Measurements from ENCODE around the gene TAS2R19. TPM values are rescaled to one million over a fixed set of nuclear protein-coding genes. Genes with fewer than 3 reads are reported as not detected.
A peak's percentile ranks its signal among the peaks of the same experiment; 100 is the strongest.

The TAS2R19 gene
- total RNA-seq, 4 donors from 2014 or later: 3.2 to 14.9 (median 8.2) TPM

DNA sequence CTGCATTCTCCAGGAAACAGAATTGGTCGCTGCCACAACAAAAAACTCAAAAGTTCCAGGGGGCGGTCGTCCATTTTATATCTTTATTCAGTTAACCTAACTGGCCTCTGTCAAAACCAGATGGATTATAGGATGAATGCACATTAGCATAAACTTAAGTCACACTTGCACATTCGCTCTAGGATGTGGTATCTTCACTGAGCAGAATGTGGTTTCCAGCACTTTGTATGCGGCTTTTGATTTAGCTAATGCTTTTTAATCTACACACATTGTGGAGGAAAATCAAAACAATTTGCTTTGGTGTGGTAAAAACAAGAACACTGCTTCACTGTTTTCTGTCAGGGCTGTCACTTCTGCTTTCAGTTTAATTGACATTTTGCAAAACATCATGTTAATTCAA is 40.2 kb downstream of the TAS2R19 start:
- Histone ChIP-seq H3K27me3 (no peaks in the 10 kb centered on the region), H3K9me3 (no peaks in the 10 kb centered on the region), H3K4me1 (no peaks in the 10 kb centered on the region), H3K4me3 (no peak overlapping the region), H3K36me3 (no peaks in the 10 kb centered on the region), H3K27ac (no peak overlapping the region)
- peak in 1 of 3 donors; percentile 49 for DNase-seq
- TF ChIP-seq, protein P1, sequence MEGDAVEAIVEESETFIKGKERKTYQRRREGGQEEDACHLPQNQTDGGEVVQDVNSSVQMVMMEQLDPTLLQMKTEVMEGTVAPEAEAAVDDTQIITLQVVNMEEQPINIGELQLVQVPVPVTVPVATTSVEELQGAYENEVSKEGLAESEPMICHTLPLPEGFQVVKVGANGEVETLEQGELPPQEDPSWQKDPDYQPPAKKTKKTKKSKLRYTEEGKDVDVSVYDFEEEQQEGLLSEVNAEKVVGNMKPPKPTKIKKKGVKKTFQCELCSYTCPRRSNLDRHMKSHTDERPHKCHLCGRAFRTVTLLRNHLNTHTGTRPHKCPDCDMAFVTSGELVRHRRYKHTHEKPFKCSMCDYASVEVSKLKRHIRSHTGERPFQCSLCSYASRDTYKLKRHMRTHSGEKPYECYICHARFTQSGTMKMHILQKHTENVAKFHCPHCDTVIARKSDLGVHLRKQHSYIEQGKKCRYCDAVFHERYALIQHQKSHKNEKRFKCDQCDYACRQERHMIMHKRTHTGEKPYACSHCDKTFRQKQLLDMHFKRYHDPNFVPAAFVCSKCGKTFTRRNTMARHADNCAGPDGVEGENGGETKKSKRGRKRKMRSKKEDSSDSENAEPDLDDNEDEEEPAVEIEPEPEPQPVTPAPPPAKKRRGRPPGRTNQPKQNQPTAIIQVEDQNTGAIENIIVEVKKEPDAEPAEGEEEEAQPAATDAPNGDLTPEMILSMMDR (IDR thresholded peaks at IDR 0.05): no peak
- TF ChIP-seq POLR2A (IDR thresholded peaks at IDR 0.05): no peak

DNA sequence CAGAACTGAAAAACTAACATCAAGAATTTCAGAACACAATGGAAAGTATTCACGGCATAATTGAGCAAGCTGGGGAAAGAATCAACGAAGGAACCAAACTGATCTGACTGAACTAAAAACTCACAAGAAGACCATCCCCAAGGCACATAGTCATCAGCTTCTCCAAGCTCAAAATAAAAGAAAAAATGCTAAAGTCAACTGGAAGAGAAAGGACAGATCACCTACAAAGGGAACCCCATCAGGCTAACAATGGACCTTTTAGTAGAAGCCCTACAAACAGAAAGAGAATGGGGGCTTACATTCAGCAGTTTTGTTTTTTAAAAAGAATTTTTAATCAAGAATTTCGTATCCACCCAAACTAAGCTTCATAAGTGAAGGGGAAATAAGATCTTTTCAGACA is 47.5 kb downstream of the TAS2R19 start:
- no peak for TF ChIP-seq POLR2A (IDR thresholded peaks at IDR 0.05)
- TF ChIP-seq, protein P1 (IDR thresholded peaks at IDR 0.05): no peak
- H3K4me1 ChIP-seq: no peaks in the 10 kb centered on the region
- H3K27me3 ChIP-seq: no peaks in the 10 kb centered on the region
- H3K9me3 ChIP-seq: no peaks in the 10 kb centered on the region
- H3K36me3 ChIP-seq: no peaks in the 10 kb centered on the region
- no peak overlapping the region for H3K4me3 ChIP-seq
- DNase-seq: no peak
- no peak overlapping the region for H3K27ac ChIP-seq

Other genes starting within 250 kb of the TAS2R19 start
- not detected for gene TAS2R7, start 220.0 kb downstream of the TAS2R19 start, total RNA-seq
- not detected for gene TAS2R8, start 215.3 kb downstream of the TAS2R19 start, total RNA-seq
- gene TAS2R9, start 212.5 kb downstream of the TAS2R19 start, total RNA-seq: not detected
- gene TAS2R10, start 196.3 kb downstream of the TAS2R19 start, total RNA-seq: not detected
- 10 to 100 TPM in 1 of 4 donors, 1 to 10 TPM in 2, not detected in 1; 5.4 to 10.2 (median 5.8) TPM for gene PRR4, start 173.1 kb downstream of the TAS2R19 start, total RNA-seq
- gene PRH1, start 138.4 kb downstream of the TAS2R19 start, total RNA-seq: 10 to 100 TPM; 42.5 to 98.2 (median 47.7) TPM
- gene TAS2R13, start 113.1 kb downstream of the TAS2R19 start, total RNA-seq: 1 to 10 TPM in 3 of 4 donors, not detected in 1; 1.8 to 7.9 (median 7.2) TPM
- gene PRH2, start 93.4 kb downstream of the TAS2R19 start, total RNA-seq: not detected
- gene TAS2R14, start 83.4 kb downstream of the TAS2R19 start, total RNA-seq: 1 to 10 TPM in 3 of 4 donors, not detected in 1; 3.4 to 5.1 (median 4.8) TPM
- 1 to 10 TPM in 3 of 4 donors, not detected in 1; 1.6 to 3.9 (median 1.9) TPM for gene TAS2R50, start 35.7 kb downstream of the TAS2R19 start, total RNA-seq
- 1 to 10 TPM; 3.5 to 9.1 (median 4.7) TPM for gene TAS2R20, start 24.3 kb downstream of the TAS2R19 start, total RNA-seq
- 10 to 100 TPM in 2 of 4 donors, 1 to 10 TPM in 2; 8.1 to 20.6 (median 11.1) TPM for gene TAS2R31, start 8.8 kb upstream of the TAS2R19 start, total RNA-seq
- gene TAS2R46, start 39.7 kb upstream of the TAS2R19 start, total RNA-seq: 1 to 10 TPM in 3 of 4 donors, not detected in 1; 3.2 to 6.1 (median 4.2) TPM
- 1 to 10 TPM; 2.1 to 7.4 (median 5.7) TPM for gene TAS2R43, start 69.7 kb upstream of the TAS2R19 start, total RNA-seq
- 10 to 100 TPM in 2 of 4 donors, 1 to 10 TPM in 2; 6.2 to 12.9 (median 10.4) TPM for gene TAS2R30, start 112.0 kb upstream of the TAS2R19 start, total RNA-seq
- 1 to 10 TPM; 5.8 to 7.9 (median 7.0) TPM for gene SMIM10L1, start 148.6 kb upstream of the TAS2R19 start, total RNA-seq
- gene TAS2R42, start 164.3 kb upstream of the TAS2R19 start, total RNA-seq: not detected
- not detected for gene PRB3, start 247.1 kb upstream of the TAS2R19 start, total RNA-seq